Uterus (tissue), 4 donors: ENCODE measurements around the gene PLD1. TPM values are rescaled to one million over a fixed set of nuclear protein-coding genes. Genes with fewer than 3 reads are reported as not detected.

Experiments
- DNase-seq, 2 donors: peaks; one replicate each; pipeline ENCODE4 v3.0.0-alpha.2; 2019 to 2020
- H3K27ac ChIP-seq, 2 donors: fragments of 200-600 bp; sonication (generic); 1 replicate in 1 of 2; 2 replicates in 1 of 2; pipeline ENCODE4 v1.5.1; 2016 to 2018
- H3K27me3 ChIP-seq, 2 donors: fragments of 200-600 bp; sonication (generic); one replicate each; pipeline ENCODE4 v1.5.1; 2018 to 2019; ENCODE audit warnings: control low read depth in 1 of 2
- H3K36me3 ChIP-seq, 2 donors: fragments of 200-600 bp; sonication (generic); one replicate each; pipeline ENCODE4 v1.5.1; 2019; ENCODE audit warnings: control low read depth in 1 of 2
- H3K4me1 ChIP-seq, 2 donors: fragments of 200-600 bp; sonication (generic); one replicate each; pipeline ENCODE4 v1.5.1; 2018 to 2019; ENCODE audit warnings: control low read depth in 1 of 2
- H3K4me3 ChIP-seq, 2 donors: fragments of 200-600 bp; sonication (generic); 1 replicate in 1 of 2; 2 replicates in 1 of 2; pipeline ENCODE4 v1.5.1; 2018 to 2019; ENCODE audit warnings: mild to moderate bottlenecking in 1 of 2
- H3K9me3 ChIP-seq, 2 donors: fragments of 200-600 bp; sonication (generic); one replicate each; pipeline ENCODE4 v1.5.1; 2019; ENCODE audit warnings: control low read depth in 1 of 2
- POLR2A ChIP-seq, 2 donors: fragments of 450-650 bp; IDR thresholded peaks; one replicate each; pipeline ENCODE4 v1.6.1; 2016; ENCODE audit warnings: antibody characterized with exemption in 2 of 2, mild to moderate bottlenecking in 1 of 2, moderate library complexity in 1 of 2
- intact Hi-C: fragments of 100-400 bp; cut with DNase I; formaldehyde crosslinking; loops from one replicate; pipeline ENCODE4 v1.15.1; 2023; ENCODE audit warnings: low total_unique reads
- total RNA-seq, 4 donors: library from RNA; depleted of rRNA in 3 of 4; stranded (reverse); fragments of >200 nt in 3 of 4; gene quantifications; one replicate each; pipeline versions ENCODE4 v1.1.0 to v1.2.4, GENCODE V29; 2014 to 2023
- TF ChIP-seq, protein P1 (sequence below), 4 experiments: fragments of 200-600 bp in 2 of 4; fragments of 450-650 bp in 2 of 4; sonication (generic) in 2 of 4; IDR thresholded peaks; one replicate each; pipeline ENCODE4 v1.5.1; 2016 to 2019; ENCODE audit warnings: antibody characterized with exemption in 4 of 4, mild to moderate bottlenecking in 2 of 4, moderate library complexity in 1 of 4
- donor health status: DM: yes; HTN: yes; CAD: no.

Gene PLD1
- total RNA-seq, 4 donors from 2014 or later, result 15.6 to 94.8 (median 30.8) TPM

DNA sequence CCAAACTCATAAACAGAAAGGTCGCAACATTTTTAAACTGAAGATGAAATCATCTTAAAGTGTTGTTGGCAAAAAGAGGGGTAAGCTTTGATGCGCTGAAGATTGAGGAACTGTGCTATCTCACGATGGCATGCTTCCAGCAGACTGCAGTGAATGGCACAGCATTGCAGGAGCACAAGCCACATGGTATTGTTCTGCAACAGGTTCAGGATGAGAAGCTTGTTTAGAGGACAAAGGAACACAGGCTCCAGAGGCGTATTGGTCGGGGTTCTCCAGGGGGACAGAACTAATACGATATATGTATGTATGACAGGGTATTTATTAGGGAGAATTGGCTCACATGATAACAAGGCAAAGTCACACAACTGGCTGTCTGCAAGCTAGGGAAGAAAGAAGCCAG lies 13.8 kb upstream of the PLD1 start:
- DNase-seq, result peak in 1 of 2 donors; percentile 51
- peaks cover 0 to 3% of the 10 kb centered on the region in 2 donors for H3K4me1 ChIP-seq
- H3K27me3 ChIP-seq, result no peaks in the 10 kb centered on the region
- no peak for TF ChIP-seq POLR2A (IDR thresholded peaks at IDR 0.05)
- TF ChIP-seq, protein P1, sequence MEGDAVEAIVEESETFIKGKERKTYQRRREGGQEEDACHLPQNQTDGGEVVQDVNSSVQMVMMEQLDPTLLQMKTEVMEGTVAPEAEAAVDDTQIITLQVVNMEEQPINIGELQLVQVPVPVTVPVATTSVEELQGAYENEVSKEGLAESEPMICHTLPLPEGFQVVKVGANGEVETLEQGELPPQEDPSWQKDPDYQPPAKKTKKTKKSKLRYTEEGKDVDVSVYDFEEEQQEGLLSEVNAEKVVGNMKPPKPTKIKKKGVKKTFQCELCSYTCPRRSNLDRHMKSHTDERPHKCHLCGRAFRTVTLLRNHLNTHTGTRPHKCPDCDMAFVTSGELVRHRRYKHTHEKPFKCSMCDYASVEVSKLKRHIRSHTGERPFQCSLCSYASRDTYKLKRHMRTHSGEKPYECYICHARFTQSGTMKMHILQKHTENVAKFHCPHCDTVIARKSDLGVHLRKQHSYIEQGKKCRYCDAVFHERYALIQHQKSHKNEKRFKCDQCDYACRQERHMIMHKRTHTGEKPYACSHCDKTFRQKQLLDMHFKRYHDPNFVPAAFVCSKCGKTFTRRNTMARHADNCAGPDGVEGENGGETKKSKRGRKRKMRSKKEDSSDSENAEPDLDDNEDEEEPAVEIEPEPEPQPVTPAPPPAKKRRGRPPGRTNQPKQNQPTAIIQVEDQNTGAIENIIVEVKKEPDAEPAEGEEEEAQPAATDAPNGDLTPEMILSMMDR (IDR thresholded peaks at IDR 0.05), result no peak
- H3K27ac ChIP-seq, result peak overlapping the region in 1 of 2 donors; percentile 69
- H3K4me3 ChIP-seq, result no peak overlapping the region
- intact Hi-C loops, result no loop called here
- H3K36me3 ChIP-seq, result no peaks in the 10 kb centered on the region
- H3K9me3 ChIP-seq, result no peaks in the 10 kb centered on the region

DNA sequence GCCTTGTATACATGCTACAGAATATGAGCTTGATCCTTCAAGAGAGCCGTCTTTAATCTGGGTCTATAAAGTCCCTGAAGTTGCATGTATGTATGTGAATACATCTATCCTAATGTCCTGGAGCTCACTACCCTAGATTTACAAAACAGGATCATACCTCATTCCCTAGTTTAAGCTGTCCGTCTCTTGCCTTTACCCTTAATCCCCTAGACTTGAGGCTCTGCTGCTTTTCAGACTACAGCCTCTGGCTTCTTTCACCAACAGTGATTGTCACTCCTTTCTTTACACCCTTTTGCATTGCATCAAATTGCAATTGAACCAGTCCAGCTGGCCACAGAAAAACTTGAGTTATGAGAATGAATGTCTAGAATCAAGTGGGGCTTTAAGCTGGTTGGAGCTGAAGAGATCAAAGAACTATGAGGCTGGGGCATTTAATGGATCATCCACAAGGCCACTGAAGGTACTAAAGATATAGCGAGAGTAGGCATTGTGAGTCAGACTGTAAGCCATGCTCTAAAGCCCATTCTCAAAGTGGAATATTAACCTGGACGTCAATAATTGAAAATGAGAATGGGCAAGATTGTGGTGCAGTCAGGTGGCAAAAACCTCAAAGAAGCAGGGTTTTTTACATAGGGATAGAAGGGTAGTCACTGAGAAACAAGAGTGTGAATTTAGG lies 12.3 kb upstream of the PLD1 start:
- H3K4me1 ChIP-seq, result no peaks in the 10 kb centered on the region

GRCh38 chr3:171821778-171822358 lies 11.6 kb upstream of the PLD1 start:
- intact Hi-C loops, result no loop called here
- no peaks in the 10 kb centered on the region for H3K9me3 ChIP-seq
- DNase-seq, result no peak

More for the DNA sequence above, 12.3 kb upstream of the PLD1 start:
- intact Hi-C loops, result no loop called here
- Histone ChIP-seq H3K36me3 (no peaks in the 10 kb centered on the region), H3K27me3 (no peaks in the 10 kb centered on the region), H3K4me3 (no peak overlapping the region), H3K9me3 (no peaks in the 10 kb centered on the region), H3K27ac (no peak overlapping the region)
- TF ChIP-seq POLR2A (IDR thresholded peaks at IDR 0.05), result no peak
- TF ChIP-seq, protein P1 (IDR thresholded peaks at IDR 0.05), result no peak
- no peak for DNase-seq

DNA sequence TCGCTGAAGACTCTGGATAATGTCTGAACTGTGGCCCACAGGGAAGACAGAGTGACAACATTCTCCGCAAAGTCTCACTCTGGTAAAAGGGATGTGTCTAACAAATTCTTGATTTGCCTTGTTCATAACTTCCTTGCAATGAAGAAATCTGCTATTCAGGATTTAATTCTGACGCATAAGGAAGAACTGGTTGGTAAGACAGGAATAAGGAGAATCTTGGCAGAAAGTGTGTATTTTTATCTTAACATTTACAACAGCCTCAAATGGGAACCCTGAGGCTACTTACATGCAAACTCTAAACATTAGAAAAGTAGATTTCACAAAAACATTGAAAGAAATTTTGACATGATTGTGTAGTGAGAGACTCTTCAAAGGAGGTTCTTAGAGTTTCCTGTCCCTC lies 10.8 kb upstream of the PLD1 start:
- no peaks in the 10 kb centered on the region for H3K9me3 ChIP-seq
- H3K36me3 ChIP-seq, result no peaks in the 10 kb centered on the region
- TF ChIP-seq, protein P1 (IDR thresholded peaks at IDR 0.05), result no peak
- TF ChIP-seq POLR2A (IDR thresholded peaks at IDR 0.05), result no peak
- no peak overlapping the region for H3K4me3 ChIP-seq
- no peak overlapping the region for H3K27ac ChIP-seq
- DNase-seq, result no peak
- no peaks in the 10 kb centered on the region for H3K4me1 ChIP-seq
- H3K27me3 ChIP-seq, result no peaks in the 10 kb centered on the region
- intact Hi-C loops, result no loop called here

More at GRCh38 chr3:171821778-171822358, 11.6 kb upstream of the PLD1 start:
- no peaks in the 10 kb centered on the region for H3K4me1 ChIP-seq
- TF ChIP-seq POLR2A (IDR thresholded peaks at IDR 0.05), result no peak
- TF ChIP-seq, protein P1 (IDR thresholded peaks at IDR 0.05), result no peak
- no peaks in the 10 kb centered on the region for H3K36me3 ChIP-seq
- no peak overlapping the region for H3K27ac ChIP-seq
- no peak overlapping the region for H3K4me3 ChIP-seq
- no peaks in the 10 kb centered on the region for H3K27me3 ChIP-seq

- H3K27ac ChIP-seq, result no peak overlapping the region
- intact Hi-C loops, result no loop called here
- H3K4me3 ChIP-seq, result no peak overlapping the region
- H3K4me1 ChIP-seq, result no peaks in the 10 kb centered on the region
- no peaks in the 10 kb centered on the region for H3K36me3 ChIP-seq
- no peaks in the 10 kb centered on the region for H3K9me3 ChIP-seq
- TF ChIP-seq, protein P1 (IDR thresholded peaks at IDR 0.05), result no peak
- no peak for TF ChIP-seq POLR2A (IDR thresholded peaks at IDR 0.05)
- no peaks in the 10 kb centered on the region for H3K27me3 ChIP-seq
- DNase-seq, result no peak
Measured at GRCh38 chr3:171817074-171817800, 7.0 kb upstream of the PLD1 start.
